Hepatocyte (in vitro differentiated cells): Measurements from ENCODE around the gene MAGEF1.

ENCODE experiments used
- CTCF ChIP-seq: fragments of 200-600 bp; sonication (generic); IDR thresholded peaks from 2 replicates; pipeline ENCODE4 v1.5.1; 2016; ENCODE audit warnings: antibody characterized with exemption, mild to moderate bottlenecking; ENCODE audit not compliant: poor library complexity
- EZH2phosphoT487 ChIP-seq: fragments of 200-600 bp; sonication (generic); IDR thresholded peaks from one replicate; pipeline ENCODE4 v1.6.1; 2018; ENCODE audit warnings: antibody characterized with exemption, mild to moderate bottlenecking, low read depth, moderate library complexity; ENCODE audit not compliant: unreplicated experiment, severe bottlenecking

GRCh38 chr3:184757022-184757651, 45.3 kb upstream of the MAGEF1 start:
- TF ChIP-seq EZH2phosphoT487 (no peak), CTCF (no peak)
